Measurements from ENCODE around the gene THRB.
"Not testable (repeated sequence)": the region's sequence is repeated elsewhere in the genome, so short reads cannot be mapped to it uniquely, and the experiment has no call there.

THRB gene

GRCh38 chr3:24137334-24137733 is 357.3 kb downstream of the THRB start:
- DNase-seq: no peak

- DNase-seq: no peak
Measured at GRCh38 chr3:24136624-24137310, 357.9 kb downstream of the THRB start.

GRCh38 chr3:24135280-24135679 is 359.4 kb downstream of the THRB start:
- DNase-seq: no peak

GRCh38 chr3:24133942-24134341 is 360.7 kb downstream of the THRB start:
- DNase-seq: no peak

GRCh38 chr3:24133436-24133835 is 361.2 kb downstream of the THRB start:
- no peak for DNase-seq

- DNase-seq: no peak
Measured at GRCh38 chr3:24129549-24129948, 365.1 kb downstream of the THRB start.

- DNase-seq: peak; percentile 77
Measured at GRCh38 chr3:24128199-24129005, 366.2 kb downstream of the THRB start.

- peak; percentile 79 for DNase-seq
Measured at GRCh38 chr3:24123596-24123995, 371.1 kb downstream of the THRB start.

GRCh38 chr3:24120434-24120833 is 374.2 kb downstream of the THRB start:
- DNase-seq: no peak

GRCh38 chr3:24119321-24119751 is 375.3 kb downstream of the THRB start:
- DNase-seq: peak; percentile 70

GRCh38 chr3:24117508-24117907 is 377.1 kb downstream of the THRB start:
- no peak for DNase-seq

- no peak for DNase-seq
Measured at GRCh38 chr3:24111711-24112110, 382.9 kb downstream of the THRB start.

GRCh38 chr3:24110051-24110450 is 384.6 kb downstream of the THRB start:
- DNase-seq: peak; percentile 61

GRCh38 chr3:24101676-24102168 is 392.9 kb downstream of the THRB start:
- peak; percentile 63 for DNase-seq

- no peak for DNase-seq
Measured at GRCh38 chr3:24100696-24101402, 393.8 kb downstream of the THRB start.

- DNase-seq: peak; percentile 47
Measured at GRCh38 chr3:24096695-24097290, 397.9 kb downstream of the THRB start.

GRCh38 chr3:24096271-24096670 is 398.4 kb downstream of the THRB start:
- DNase-seq: no peak

GRCh38 chr3:24094818-24095217 is 399.8 kb downstream of the THRB start:
- DNase-seq: not testable (repeated sequence)

- peak; percentile 28 for DNase-seq
Measured at GRCh38 chr3:24088782-24089181, 405.9 kb downstream of the THRB start.

- DNase-seq: no peak
Measured at GRCh38 chr3:24087469-24087868, 407.2 kb downstream of the THRB start.

- DNase-seq: peak; percentile 77
Measured at GRCh38 chr3:24086617-24087404, 407.8 kb downstream of the THRB start.

- DNase-seq: peak; percentile 5
Measured at GRCh38 chr3:24086206-24086605, 408.4 kb downstream of the THRB start.

Measured in fibroblast of upper back skin (primary cell).